Thymus (tissue), 11 donors: ENCODE data around the gene MMS22L. TPM values are rescaled to one million over a fixed set of nuclear protein-coding genes. Genes with fewer than 3 reads are reported as not detected.

Source experiments
- DNase-seq, 9 donors: peaks; one replicate each; pipeline ENCODE4 v3.0.0-alpha.2; 2013; ENCODE audit warnings: low spot score in 9 of 9, low read depth in 6 of 9, missing footprints in 1 of 9
- H3K27ac ChIP-seq, 2 donors: one replicate each; pipeline ENCODE4 v1.5.1; 2013; ENCODE audit warnings: control low read depth in 1 of 2, low read depth in 1 of 2, low read length in 1 of 2, mild to moderate bottlenecking in 1 of 2, moderate library complexity in 1 of 2
- H3K27me3 ChIP-seq, 2 donors: one replicate each; pipeline ENCODE4 v1.5.1; 2013; ENCODE audit warnings: low read length in 1 of 2; ENCODE audit not compliant: control insufficient read depth in 2 of 2, insufficient read depth in 1 of 2
- H3K36me3 ChIP-seq, 2 donors: one replicate each; pipeline ENCODE4 v1.5.1; 2013; ENCODE audit warnings: low read length in 1 of 2, mild to moderate bottlenecking in 1 of 2, moderate library complexity in 1 of 2; ENCODE audit not compliant: control insufficient read depth in 2 of 2, insufficient read depth in 2 of 2
- H3K4me1 ChIP-seq, 2 donors: one replicate each; pipeline ENCODE4 v1.5.1; 2013; ENCODE audit warnings: low read length in 2 of 2; ENCODE audit not compliant: control insufficient read depth in 2 of 2, insufficient read depth in 2 of 2
- H3K4me3 ChIP-seq, 2 donors: one replicate each; pipeline ENCODE4 v1.5.1; 2013; ENCODE audit warnings: low read length in 2 of 2, control low read depth in 1 of 2, mild to moderate bottlenecking in 1 of 2
- H3K9me3 ChIP-seq, 2 donors: one replicate each; pipeline ENCODE4 v1.5.1; 2013; ENCODE audit warnings: low read length in 1 of 2, mild to moderate bottlenecking in 1 of 2; ENCODE audit not compliant: control insufficient read depth in 2 of 2, insufficient read depth in 1 of 2
- WGBS: extraction: QIAGEN DNeasy Blood & Tissue Kit; methylation state at CpG from one replicate; pipeline ENCODE4 v1.1.7; 2013; 5-methylcytosine and 5-hydroxymethylcytosine counted together
- polyA plus RNA-seq: library from polyadenylated mRNA; stranded (reverse); fragments of 200-250 nt; gene quantifications from one replicate; pipeline ENCODE4 v1.2.3, GENCODE V29; 2013
- total RNA-seq: library from RNA; stranded (reverse); fragments of 120-200 nt; gene quantifications from one replicate; pipeline ENCODE4 v1.2.4, GENCODE V29; 2013
- donor health status: healthy.

MMS22L gene
- total and polyA plus RNA-seq, 2 donors = 2.2 to 15.8 TPM

DNA sequence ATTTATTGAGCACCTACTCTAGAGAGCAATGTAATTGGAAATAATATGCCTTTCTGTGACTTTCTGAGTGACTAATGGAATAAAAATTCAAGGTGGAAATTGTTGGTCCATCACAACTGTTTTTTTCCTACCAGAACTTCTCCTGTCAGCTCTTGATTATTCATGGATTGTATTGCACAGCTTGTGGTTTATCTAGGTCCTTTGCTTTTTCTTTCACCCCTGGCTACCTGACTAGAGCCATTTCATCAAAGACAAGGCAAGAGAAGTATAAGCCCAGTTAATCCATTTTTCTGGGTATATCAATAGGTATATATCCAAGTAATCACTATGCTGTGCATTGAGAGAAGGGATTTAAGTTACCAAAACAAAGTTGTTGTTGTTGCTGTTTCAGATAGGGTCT lies 168.4 kb downstream of the MMS22L start:
- Histone ChIP-seq H3K27me3 (no peaks in the 10 kb centered on the region), H3K4me1 (peaks cover 0 to 8% of the 10 kb centered on the region in 2 donors), H3K27ac (no peak overlapping the region), H3K9me3 (no peaks in the 10 kb centered on the region), H3K36me3 (no peaks in the 10 kb centered on the region), H3K4me3 (no peak overlapping the region)
- DNase-seq = no peak

DNA sequence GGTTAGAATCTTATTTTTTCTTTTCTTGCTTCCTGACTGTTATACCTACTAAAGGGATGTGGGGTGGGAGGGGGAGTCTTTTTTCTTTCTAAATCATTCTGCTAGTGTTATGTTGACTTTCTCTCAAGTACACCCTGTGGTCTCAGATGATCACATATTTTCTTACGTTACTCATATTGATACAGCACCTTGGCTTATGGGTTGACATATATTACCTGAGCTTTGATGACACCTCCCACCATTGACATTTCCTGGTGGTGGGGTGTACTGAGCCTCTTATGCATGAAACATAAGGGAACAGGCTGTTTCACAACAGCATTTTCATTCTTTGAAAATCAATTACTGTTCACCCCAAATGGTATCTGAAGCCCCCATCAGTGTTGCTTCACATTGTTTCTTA lies 169.8 kb downstream of the MMS22L start:
- peaks cover 0 to 8% of the 10 kb centered on the region in 2 donors for H3K4me1 ChIP-seq
- 96% methylated on average over 1 of the region's 1 CpG for WGBS
- no peaks in the 10 kb centered on the region for H3K36me3 ChIP-seq
- no peak for DNase-seq
- no peaks in the 10 kb centered on the region for H3K9me3 ChIP-seq
- H3K27me3 ChIP-seq = no peaks in the 10 kb centered on the region
- H3K4me3 ChIP-seq = no peak overlapping the region
- no peak overlapping the region for H3K27ac ChIP-seq

DNA sequence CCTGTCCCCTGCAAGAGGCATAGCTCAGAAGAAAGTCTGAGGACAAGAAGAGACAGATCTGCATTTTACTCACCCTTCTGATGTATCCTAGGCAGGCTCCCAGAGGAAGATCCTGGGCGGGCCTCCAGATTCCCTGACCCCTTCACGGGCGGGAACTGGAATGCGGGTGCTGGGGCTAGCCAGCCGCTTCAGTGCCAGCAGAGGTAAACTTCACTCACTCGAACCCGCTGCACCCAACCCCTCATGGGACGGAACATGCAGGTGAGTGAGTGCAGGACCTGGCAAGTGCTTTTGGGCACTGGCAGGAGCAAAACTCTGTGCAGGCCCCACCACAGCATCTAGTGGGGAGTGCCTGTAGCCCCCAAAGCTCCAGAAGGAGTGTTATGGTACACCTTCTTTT lies 171.8 kb downstream of the MMS22L start:
- Histone ChIP-seq H3K36me3 (no peaks in the 10 kb centered on the region), H3K4me1 (peaks cover 0 to 8% of the 10 kb centered on the region in 2 donors), H3K27ac (no peak overlapping the region), H3K9me3 (no peaks in the 10 kb centered on the region), H3K27me3 (no peaks in the 10 kb centered on the region), H3K4me3 (no peak overlapping the region)
- DNase-seq = no peak
- 98% methylated on average over 8 of the region's 8 CpGs for WGBS

- no peak overlapping the region for H3K27ac ChIP-seq
- DNase-seq = no peak
- H3K9me3 ChIP-seq = no peaks in the 10 kb centered on the region
- H3K27me3 ChIP-seq = no peaks in the 10 kb centered on the region
- no peak overlapping the region for H3K4me3 ChIP-seq
- peaks cover 0 to 8% of the 10 kb centered on the region in 2 donors for H3K4me1 ChIP-seq
- H3K36me3 ChIP-seq = no peaks in the 10 kb centered on the region
- WGBS = 10% methylated on average over 6 of the region's 6 CpGs
Observed at GRCh38 chr6:97110626-97111025, 172.4 kb downstream of the MMS22L start.

DNA sequence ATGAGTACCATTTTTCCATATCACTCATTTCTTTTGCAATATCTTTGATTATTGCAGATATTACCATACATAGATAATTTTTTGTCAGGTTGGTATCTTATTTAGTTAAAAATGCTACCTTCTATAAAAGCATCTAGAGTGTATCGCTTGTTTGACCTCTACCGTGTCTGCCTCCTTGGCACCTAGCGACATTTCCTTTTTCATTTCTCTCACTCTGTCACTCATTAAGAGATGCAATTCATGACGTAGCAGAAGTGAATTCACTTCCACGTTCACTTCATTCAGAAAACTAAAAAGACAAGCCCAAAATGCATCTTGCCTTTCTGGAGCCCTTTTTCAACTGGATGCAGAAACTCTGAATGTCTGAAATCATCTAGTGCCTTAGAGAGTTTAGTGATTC lies 172.9 kb downstream of the MMS22L start:
- no peak overlapping the region for H3K27ac ChIP-seq
- no peaks in the 10 kb centered on the region for H3K9me3 ChIP-seq
- WGBS = 40% methylated on average over 5 of the region's 5 CpGs
- H3K4me3 ChIP-seq = no peak overlapping the region
- H3K36me3 ChIP-seq = no peaks in the 10 kb centered on the region
- H3K4me1 ChIP-seq = peaks cover 0 to 8% of the 10 kb centered on the region in 2 donors
- no peak for DNase-seq
- no peaks in the 10 kb centered on the region for H3K27me3 ChIP-seq

GRCh38 chr6:97109444-97109843 lies 173.6 kb downstream of the MMS22L start:
- no peak for DNase-seq
- Histone ChIP-seq H3K27me3 (no peaks in the 10 kb centered on the region), H3K27ac (no peak overlapping the region), H3K9me3 (no peaks in the 10 kb centered on the region), H3K4me3 (no peak overlapping the region), H3K4me1 (peaks cover 0 to 8% of the 10 kb centered on the region in 2 donors), H3K36me3 (no peaks in the 10 kb centered on the region)
- WGBS = 95% methylated on average over 4 of the region's 4 CpGs

GRCh38 chr6:97102145-97102790 lies 180.7 kb downstream of the MMS22L start:
- DNase-seq = no peak
- Histone ChIP-seq H3K4me1 (no peaks in the 10 kb centered on the region), H3K4me3 (no peak overlapping the region), H3K9me3 (no peaks in the 10 kb centered on the region), H3K27me3 (no peaks in the 10 kb centered on the region), H3K36me3 (no peaks in the 10 kb centered on the region), H3K27ac (no peak overlapping the region)
- 94% methylated on average over 1 of the region's 1 CpG for WGBS

GRCh38 chr6:97100696-97101095 lies 182.3 kb downstream of the MMS22L start:
- 92% methylated on average over 3 of the region's 3 CpGs for WGBS
- Histone ChIP-seq H3K36me3 (no peaks in the 10 kb centered on the region), H3K4me1 (no peaks in the 10 kb centered on the region), H3K9me3 (no peaks in the 10 kb centered on the region), H3K4me3 (no peak overlapping the region), H3K27me3 (no peaks in the 10 kb centered on the region), H3K27ac (no peak overlapping the region)
- no peak for DNase-seq

- no peak for DNase-seq
- H3K4me1 ChIP-seq = no peaks in the 10 kb centered on the region
- H3K27me3 ChIP-seq = no peaks in the 10 kb centered on the region
- no peaks in the 10 kb centered on the region for H3K36me3 ChIP-seq
- no peak overlapping the region for H3K4me3 ChIP-seq
- H3K9me3 ChIP-seq = no peaks in the 10 kb centered on the region
- no peak overlapping the region for H3K27ac ChIP-seq
- WGBS = 91% methylated on average over 14 of the region's 14 CpGs
Observed at GRCh38 chr6:97097068-97098047, 185.7 kb downstream of the MMS22L start.
